Ramos (cell line): ENCODE measurements around the gene LRCH3.

Experiments used
- in situ Hi-C: fragments of 300-500 bp; cut with MboI; formaldehyde crosslinking; loops from one replicate; pipeline ENCODE4 v1.14.3; 2022; ENCODE audit warnings: low sequenced_read_pairs; ENCODE audit not compliant: unreplicated experiment

LRCH3 gene

GRCh38 chr3:197791892-197792647 is 1.0 kb downstream of the LRCH3 start:
- in situ Hi-C loops: no loop called here

- in situ Hi-C loops: no loop called here
Observed at GRCh38 chr3:197793247-197793646, 2.2 kb downstream of the LRCH3 start.

GRCh38 chr3:197794115-197794514 is 3.1 kb downstream of the LRCH3 start:
- in situ Hi-C loops: no loop called here

GRCh38 chr3:197795200-197795599 is 4.1 kb downstream of the LRCH3 start:
- in situ Hi-C loops: no loop called here

GRCh38 chr3:197796087-197796486 is 5.0 kb downstream of the LRCH3 start:
- in situ Hi-C loops: no loop called here

- in situ Hi-C loops: no loop called here
Observed at GRCh38 chr3:197798863-197799262, 7.8 kb downstream of the LRCH3 start.

GRCh38 chr3:197800379-197800778 is 9.3 kb downstream of the LRCH3 start:
- in situ Hi-C loops: no loop called here

- in situ Hi-C loops: no loop called here
Observed at GRCh38 chr3:197801891-197802778, 11.1 kb downstream of the LRCH3 start.

GRCh38 chr3:197802779-197803459 is 11.9 kb downstream of the LRCH3 start:
- in situ Hi-C loops: no loop called here

- in situ Hi-C loops: no loop called here
Observed at GRCh38 chr3:197804511-197804910, 13.5 kb downstream of the LRCH3 start.

- in situ Hi-C loops: no loop called here
Observed at GRCh38 chr3:197807969-197808587, 17.0 kb downstream of the LRCH3 start.

- in situ Hi-C loops: no loop called here
Observed at GRCh38 chr3:197809356-197810020, 18.4 kb downstream of the LRCH3 start.

- in situ Hi-C loops: no loop called here
Observed at GRCh38 chr3:197810901-197811300, 19.8 kb downstream of the LRCH3 start.

GRCh38 chr3:197811343-197811742 is 20.3 kb downstream of the LRCH3 start:
- in situ Hi-C loops: no loop called here

GRCh38 chr3:197814372-197814771 is 23.3 kb downstream of the LRCH3 start:
- in situ Hi-C loops: no loop called here

GRCh38 chr3:197820550-197821335 is 29.7 kb downstream of the LRCH3 start:
- in situ Hi-C loops: no loop called here

GRCh38 chr3:197829397-197830045 is 38.5 kb downstream of the LRCH3 start:
- in situ Hi-C loops: no loop called here

GRCh38 chr3:197830308-197830966 is 39.4 kb downstream of the LRCH3 start:
- in situ Hi-C loops: no loop called here
